ENCODE data around the gene DOK5.

Gene DOK5

GRCh38 chr20:54589402-54590030 lies 114.1 kb downstream of the DOK5 start:
- Histone ChIP-seq H3K9ac (ENCODE audit: low read depth, low read length) (no peak overlapping the region), H3K27me3 (ENCODE audit: control insufficient read depth, insufficient read depth, low read length) (no peaks in the 10 kb centered on the region), H3K9me3 (ENCODE audit: control insufficient read depth, insufficient read depth, low read length) (no peaks in the 10 kb centered on the region), H3K4me1 (ENCODE audit: control insufficient read depth, insufficient read depth, low read length) (no peaks in the 10 kb centered on the region), H3K36me3 (ENCODE audit: control insufficient read depth, insufficient read depth, low read length) (no peaks in the 10 kb centered on the region), H3K27ac (ENCODE audit: low read depth, low read length) (no peak overlapping the region), H3K4me3 (ENCODE audit: low read depth, low read length) (no peak overlapping the region)

DNA sequence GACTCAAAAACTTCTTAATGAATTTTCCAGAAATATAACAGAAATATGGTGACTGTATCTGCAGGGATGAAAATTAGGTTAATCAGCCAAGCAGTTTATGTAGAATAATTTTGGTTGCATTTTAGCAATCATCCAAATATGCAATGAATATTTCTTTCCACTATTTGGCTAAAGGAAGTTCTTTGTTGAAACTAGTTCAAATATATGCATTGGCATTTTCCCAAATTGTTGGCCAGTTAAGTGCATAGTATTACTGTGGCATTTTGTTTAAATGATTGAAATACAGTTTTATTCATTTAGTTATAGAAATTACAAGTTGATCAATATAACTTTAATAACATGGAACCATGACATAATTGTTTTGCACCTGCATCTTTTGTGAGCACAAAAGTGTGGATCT lies 115.5 kb downstream of the DOK5 start:
- H3K4me1 ChIP-seq (ENCODE audit: control insufficient read depth, insufficient read depth, low read length) = no peaks in the 10 kb centered on the region
- H3K27ac ChIP-seq (ENCODE audit: low read depth, low read length) = no peak overlapping the region
- H3K27me3 ChIP-seq (ENCODE audit: control insufficient read depth, insufficient read depth, low read length) = no peaks in the 10 kb centered on the region

GRCh38 chr20:54596651-54597050 lies 121.3 kb downstream of the DOK5 start:
- Histone ChIP-seq H3K4me3 (ENCODE audit: low read depth, low read length) (no peak overlapping the region), H3K4me1 (ENCODE audit: control insufficient read depth, insufficient read depth, low read length) (no peaks in the 10 kb centered on the region), H3K9me3 (ENCODE audit: control insufficient read depth, insufficient read depth, low read length) (no peaks in the 10 kb centered on the region), H3K9ac (ENCODE audit: low read depth, low read length) (no peak overlapping the region), H3K27ac (ENCODE audit: low read depth, low read length) (no peak overlapping the region), H3K27me3 (ENCODE audit: control insufficient read depth, insufficient read depth, low read length) (no peaks in the 10 kb centered on the region), H3K36me3 (ENCODE audit: control insufficient read depth, insufficient read depth, low read length) (no peaks in the 10 kb centered on the region)

More for the DNA sequence above, 115.5 kb downstream of the DOK5 start:
- no peaks in the 10 kb centered on the region for H3K9me3 ChIP-seq (ENCODE audit: control insufficient read depth, insufficient read depth, low read length)
- H3K9ac ChIP-seq (ENCODE audit: low read depth, low read length) = no peak overlapping the region
- no peaks in the 10 kb centered on the region for H3K36me3 ChIP-seq (ENCODE audit: control insufficient read depth, insufficient read depth, low read length)
- no peak overlapping the region for H3K4me3 ChIP-seq (ENCODE audit: low read depth, low read length)

DNA sequence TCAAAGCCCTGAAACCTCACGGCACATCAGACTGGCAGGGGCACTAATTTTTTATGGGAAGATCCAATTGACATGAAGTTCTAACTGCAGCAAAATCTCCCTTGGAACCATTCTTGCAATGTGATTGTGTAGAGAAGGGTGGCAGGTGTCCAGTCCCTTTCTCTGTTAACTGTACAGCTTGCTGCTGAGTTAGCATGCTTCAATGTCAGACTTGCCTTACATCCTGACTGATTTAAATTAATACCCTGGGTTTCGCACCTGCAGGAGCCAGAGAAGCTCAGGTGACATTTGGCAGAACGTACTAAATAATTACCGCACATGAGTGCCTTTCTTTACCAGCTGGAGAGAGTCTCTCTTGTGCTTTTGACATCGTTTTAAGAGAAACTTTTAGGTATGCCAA lies 123.0 kb downstream of the DOK5 start:
- Histone ChIP-seq H3K27ac (ENCODE audit: low read depth, low read length) (no peak overlapping the region), H3K9me3 (ENCODE audit: control insufficient read depth, insufficient read depth, low read length) (no peaks in the 10 kb centered on the region), H3K36me3 (ENCODE audit: control insufficient read depth, insufficient read depth, low read length) (no peaks in the 10 kb centered on the region), H3K4me1 (ENCODE audit: control insufficient read depth, insufficient read depth, low read length) (no peaks in the 10 kb centered on the region), H3K27me3 (ENCODE audit: control insufficient read depth, insufficient read depth, low read length) (no peaks in the 10 kb centered on the region), H3K4me3 (ENCODE audit: low read depth, low read length) (no peak overlapping the region), H3K9ac (ENCODE audit: low read depth, low read length) (no peak overlapping the region)

DNA sequence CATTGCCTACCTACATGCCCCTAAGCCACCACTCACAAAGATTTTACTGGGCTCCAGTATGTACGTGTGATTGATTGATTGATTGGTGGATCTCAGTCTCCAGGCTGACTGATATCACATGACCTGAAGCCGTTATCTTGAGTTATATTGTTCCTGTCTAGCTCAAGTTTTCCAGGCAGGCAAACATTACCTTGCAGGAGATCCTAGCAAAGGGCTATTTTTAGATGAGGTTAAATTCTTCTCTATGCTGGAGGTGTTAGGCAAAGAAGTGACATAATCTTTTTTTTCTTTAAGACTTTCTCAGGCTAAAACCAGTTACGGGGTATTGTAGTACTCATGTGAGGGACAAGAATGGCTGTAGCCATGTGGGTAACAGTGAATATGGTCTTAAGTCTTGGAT lies 125.2 kb downstream of the DOK5 start:
- Histone ChIP-seq H3K4me1 (ENCODE audit: control insufficient read depth, insufficient read depth, low read length) (no peaks in the 10 kb centered on the region), H3K27ac (ENCODE audit: low read depth, low read length) (no peak overlapping the region), H3K4me3 (ENCODE audit: low read depth, low read length) (no peak overlapping the region), H3K9ac (ENCODE audit: low read depth, low read length) (no peak overlapping the region), H3K9me3 (ENCODE audit: control insufficient read depth, insufficient read depth, low read length) (no peaks in the 10 kb centered on the region), H3K27me3 (ENCODE audit: control insufficient read depth, insufficient read depth, low read length) (no peaks in the 10 kb centered on the region), H3K36me3 (ENCODE audit: control insufficient read depth, insufficient read depth, low read length) (no peaks in the 10 kb centered on the region)

DNA sequence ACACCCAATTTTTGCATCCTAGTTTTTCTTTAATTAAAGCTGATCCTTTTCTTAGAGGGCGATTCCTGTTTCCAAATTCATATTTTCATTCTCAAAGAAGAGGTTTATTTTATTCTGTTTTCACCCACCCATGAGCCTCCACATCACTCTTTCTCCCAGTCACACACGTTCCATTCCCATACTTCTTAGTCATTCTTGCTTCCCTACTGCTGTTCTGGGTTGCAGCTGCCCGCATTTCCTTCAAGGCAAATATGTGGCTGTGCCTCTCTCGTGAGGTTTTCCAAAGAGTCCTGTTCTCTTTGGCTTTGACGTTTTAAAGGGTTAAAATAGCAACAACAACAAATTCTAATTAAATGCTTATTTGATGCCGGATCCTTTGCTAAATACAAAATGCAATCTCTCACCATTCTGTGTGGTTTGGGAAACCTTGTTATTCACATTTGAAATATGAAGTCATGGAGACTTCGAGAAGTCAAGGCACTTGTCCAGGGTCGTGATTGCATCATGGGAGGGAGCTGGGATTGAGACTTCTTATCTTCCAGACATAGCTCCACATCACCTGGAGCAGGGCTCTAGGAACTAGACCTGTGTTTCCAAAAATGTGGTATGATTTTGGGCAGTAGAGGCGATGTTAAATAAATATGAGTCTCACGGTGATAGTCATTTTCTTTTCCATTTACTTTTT lies 126.6 kb downstream of the DOK5 start:
- Histone ChIP-seq H3K36me3 (ENCODE audit: control insufficient read depth, insufficient read depth, low read length) (no peaks in the 10 kb centered on the region), H3K4me1 (ENCODE audit: control insufficient read depth, insufficient read depth, low read length) (no peaks in the 10 kb centered on the region), H3K9me3 (ENCODE audit: control insufficient read depth, insufficient read depth, low read length) (no peaks in the 10 kb centered on the region), H3K27me3 (ENCODE audit: control insufficient read depth, insufficient read depth, low read length) (no peaks in the 10 kb centered on the region), H3K9ac (ENCODE audit: low read depth, low read length) (no peak overlapping the region), H3K4me3 (ENCODE audit: low read depth, low read length) (no peak overlapping the region), H3K27ac (ENCODE audit: low read depth, low read length) (no peak overlapping the region)

- Histone ChIP-seq H3K4me3 (ENCODE audit: low read depth, low read length) (no peak overlapping the region), H3K36me3 (ENCODE audit: control insufficient read depth, insufficient read depth, low read length) (no peaks in the 10 kb centered on the region), H3K27me3 (ENCODE audit: control insufficient read depth, insufficient read depth, low read length) (no peaks in the 10 kb centered on the region), H3K27ac (ENCODE audit: low read depth, low read length) (no peak overlapping the region), H3K4me1 (ENCODE audit: control insufficient read depth, insufficient read depth, low read length) (no peaks in the 10 kb centered on the region), H3K9me3 (ENCODE audit: control insufficient read depth, insufficient read depth, low read length) (no peaks in the 10 kb centered on the region), H3K9ac (ENCODE audit: low read depth, low read length) (no peak overlapping the region)
Observed at GRCh38 chr20:54605319-54605718, 129.9 kb downstream of the DOK5 start.

DNA sequence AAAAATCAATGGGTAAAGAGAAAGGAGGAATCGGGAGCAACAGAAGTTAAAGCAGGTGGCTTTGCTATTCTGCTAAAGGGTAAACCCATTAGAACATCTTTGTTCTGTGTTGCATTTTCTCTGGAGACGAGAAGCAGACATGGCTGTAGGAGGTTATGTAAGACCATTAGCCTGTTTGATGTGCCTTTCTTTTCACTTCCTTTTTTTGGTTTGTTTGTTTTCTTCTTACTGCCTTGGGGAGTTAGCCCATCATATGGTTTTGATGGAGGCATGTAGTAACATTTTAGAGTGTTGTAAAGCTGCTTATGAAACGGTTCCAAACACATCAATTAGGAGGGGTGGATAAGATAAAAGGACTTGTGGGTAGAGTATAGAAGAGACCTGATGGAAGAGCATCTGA lies 131.0 kb downstream of the DOK5 start:
- no peaks in the 10 kb centered on the region for H3K9me3 ChIP-seq (ENCODE audit: control insufficient read depth, insufficient read depth, low read length)
- no peak overlapping the region for H3K27ac ChIP-seq (ENCODE audit: low read depth, low read length)
- no peaks in the 10 kb centered on the region for H3K36me3 ChIP-seq (ENCODE audit: control insufficient read depth, insufficient read depth, low read length)
- H3K27me3 ChIP-seq (ENCODE audit: control insufficient read depth, insufficient read depth, low read length) = no peaks in the 10 kb centered on the region
- H3K4me3 ChIP-seq (ENCODE audit: low read depth, low read length) = no peak overlapping the region
- H3K4me1 ChIP-seq (ENCODE audit: control insufficient read depth, insufficient read depth, low read length) = no peaks in the 10 kb centered on the region
- no peak overlapping the region for H3K9ac ChIP-seq (ENCODE audit: low read depth, low read length)

DNA sequence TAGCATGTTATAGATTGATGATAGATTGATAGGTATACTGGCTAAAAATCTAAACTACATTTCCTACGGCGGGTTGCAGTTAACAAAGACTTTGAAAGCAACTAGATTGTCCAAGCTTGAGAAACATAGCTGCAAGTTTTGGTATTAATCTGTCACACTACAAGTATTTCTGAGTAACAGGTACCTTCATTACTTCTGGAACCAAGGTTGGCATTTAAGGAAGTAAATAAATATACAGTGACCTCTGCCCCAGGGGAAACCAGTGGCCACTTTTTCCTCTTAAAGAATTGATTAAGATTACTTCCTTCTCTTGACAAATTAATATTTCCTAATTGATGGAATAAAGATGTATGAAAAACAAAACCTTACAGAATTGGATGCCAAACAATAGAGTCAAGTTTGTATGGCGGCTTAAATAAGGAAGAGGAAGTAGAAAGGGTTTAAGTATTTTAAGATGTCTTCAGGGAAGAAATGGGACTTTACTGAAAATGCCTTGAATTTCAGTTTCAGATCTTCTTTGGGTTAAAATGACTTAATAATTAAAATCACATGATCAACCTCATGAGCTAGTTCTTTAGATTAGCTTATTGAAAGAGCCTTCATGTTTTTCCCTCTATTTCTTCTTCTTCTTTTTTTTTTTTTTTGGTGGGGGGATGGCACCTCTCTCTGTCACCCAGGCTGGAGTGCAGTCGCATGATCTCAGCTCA lies 132.8 kb downstream of the DOK5 start:
- H3K36me3 ChIP-seq (ENCODE audit: control insufficient read depth, insufficient read depth, low read length) = no peaks in the 10 kb centered on the region
- no peaks in the 10 kb centered on the region for H3K4me1 ChIP-seq (ENCODE audit: control insufficient read depth, insufficient read depth, low read length)
- H3K4me3 ChIP-seq (ENCODE audit: low read depth, low read length) = no peak overlapping the region
- H3K27me3 ChIP-seq (ENCODE audit: control insufficient read depth, insufficient read depth, low read length) = no peaks in the 10 kb centered on the region
- H3K9me3 ChIP-seq (ENCODE audit: control insufficient read depth, insufficient read depth, low read length) = no peaks in the 10 kb centered on the region
- H3K9ac ChIP-seq (ENCODE audit: low read depth, low read length) = no peak overlapping the region
- H3K27ac ChIP-seq (ENCODE audit: low read depth, low read length) = no peak overlapping the region

DNA sequence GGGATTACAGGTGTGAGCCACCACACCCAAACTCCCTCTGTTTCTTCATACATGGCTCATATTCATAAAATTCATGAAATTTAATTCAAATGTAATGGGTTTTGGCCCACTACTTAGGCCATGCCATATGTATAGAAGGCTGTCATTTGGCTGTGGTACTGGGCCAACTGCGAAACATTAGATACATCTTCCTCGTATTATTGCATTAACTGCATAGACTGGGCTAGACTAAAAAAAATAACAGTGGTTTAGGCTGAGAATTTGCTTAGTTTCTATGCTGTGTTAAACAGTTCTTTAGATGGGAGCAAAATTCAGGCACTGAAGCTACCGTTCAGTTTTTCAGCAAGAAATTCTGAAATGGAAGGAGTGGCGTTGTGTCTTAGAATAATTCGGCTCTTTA lies 133.6 kb downstream of the DOK5 start:
- no peak overlapping the region for H3K9ac ChIP-seq (ENCODE audit: low read depth, low read length)

GRCh38 chr20:54611708-54612412 lies 136.5 kb downstream of the DOK5 start:
- H3K36me3 ChIP-seq (ENCODE audit: control insufficient read depth, insufficient read depth, low read length) = no peaks in the 10 kb centered on the region
- H3K27ac ChIP-seq (ENCODE audit: low read depth, low read length) = no peak overlapping the region
- H3K27me3 ChIP-seq (ENCODE audit: control insufficient read depth, insufficient read depth, low read length) = no peaks in the 10 kb centered on the region
- H3K4me3 ChIP-seq (ENCODE audit: low read depth, low read length) = no peak overlapping the region
- H3K9ac ChIP-seq (ENCODE audit: low read depth, low read length) = no peak overlapping the region
- no peaks in the 10 kb centered on the region for H3K9me3 ChIP-seq (ENCODE audit: control insufficient read depth, insufficient read depth, low read length)
- H3K4me1 ChIP-seq (ENCODE audit: control insufficient read depth, insufficient read depth, low read length) = no peaks in the 10 kb centered on the region

More for the DNA sequence above, 133.6 kb downstream of the DOK5 start:
- Histone ChIP-seq H3K4me1 (ENCODE audit: control insufficient read depth, insufficient read depth, low read length) (no peaks in the 10 kb centered on the region), H3K27ac (ENCODE audit: low read depth, low read length) (no peak overlapping the region), H3K9me3 (ENCODE audit: control insufficient read depth, insufficient read depth, low read length) (no peaks in the 10 kb centered on the region), H3K27me3 (ENCODE audit: control insufficient read depth, insufficient read depth, low read length) (no peaks in the 10 kb centered on the region), H3K4me3 (ENCODE audit: low read depth, low read length) (no peak overlapping the region), H3K36me3 (ENCODE audit: control insufficient read depth, insufficient read depth, low read length) (no peaks in the 10 kb centered on the region)
